Lung (tissue), 12 donors: Measurements from ENCODE around the gene DNAL1. TPM values are rescaled to one million over a fixed set of nuclear protein-coding genes. Genes with fewer than 3 reads are reported as not detected.

Experiments
- ATAC-seq: fragments of 200-7000 bp; cut with Tn5 transposase; one replicate; pipeline ENCODE4 v1.9.1; 2020; ENCODE audit warnings: moderate number of reproducible peaks; ENCODE audit not compliant: insufficient read depth, low FRiP score
- DNase-seq, 3 donors: peaks; one replicate each; pipeline ENCODE4 v3.0.0-alpha.2; 2013 to 2017
- H3K27ac ChIP-seq, 2 donors: one replicate each; pipeline ENCODE4 v1.5.1; 2013; ENCODE audit warnings: mild to moderate bottlenecking in 2 of 2, moderate library complexity in 2 of 2, control low read depth in 1 of 2, inconsistent platforms in 1 of 2, low read depth in 1 of 2, low read length in 1 of 2
- H3K27me3 ChIP-seq, 3 donors: one replicate each; pipeline ENCODE4 v1.5.1; 2013; ENCODE audit warnings: low read length in 2 of 3; ENCODE audit not compliant: control insufficient read depth in 3 of 3, insufficient read depth in 3 of 3
- H3K36me3 ChIP-seq, 4 donors: one replicate each; pipeline ENCODE4 v1.5.1; 2013; ENCODE audit warnings: low read length in 4 of 4, mild to moderate bottlenecking in 1 of 4, moderate library complexity in 1 of 4; ENCODE audit not compliant: control insufficient read depth in 4 of 4, insufficient read depth in 4 of 4
- H3K4me1 ChIP-seq, 5 donors: one replicate each; pipeline ENCODE4 v1.5.1; 2013; ENCODE audit warnings: low read length in 5 of 5, mild to moderate bottlenecking in 2 of 5, moderate library complexity in 1 of 5; ENCODE audit not compliant: control insufficient read depth in 5 of 5, insufficient read depth in 5 of 5
- H3K4me3 ChIP-seq: one replicate; pipeline ENCODE4 v1.5.1; 2013; ENCODE audit warnings: mild to moderate bottlenecking, control low read depth, moderate library complexity
- H3K9ac ChIP-seq, 2 donors: one replicate each; pipeline ENCODE4 v1.5.1; 2013; ENCODE audit warnings: low read length in 2 of 2, control low read depth in 1 of 2; ENCODE audit not compliant: insufficient read depth in 1 of 2
- H3K9me3 ChIP-seq, 4 donors: one replicate each; pipeline ENCODE4 v1.5.1; 2013; ENCODE audit warnings: low read length in 3 of 4, mild to moderate bottlenecking in 1 of 4, moderate library complexity in 1 of 4; ENCODE audit not compliant: control insufficient read depth in 4 of 4, insufficient read depth in 3 of 4
- WGBS, 2 donors: extraction: QIAGEN DNeasy Blood & Tissue Kit; methylation state at CpG; one replicate each; pipeline ENCODE4 v1.1.7; 2013; 5-methylcytosine and 5-hydroxymethylcytosine counted together
- polyA plus RNA-seq, 2 donors: library from polyadenylated mRNA; stranded (reverse); fragments of 200-250 nt; gene quantifications; one replicate each; pipeline ENCODE4 v1.2.1, GENCODE V29; 2013
- total RNA-seq, 2 donors: library from RNA; depleted of rRNA in 1 of 2; stranded (reverse); fragments of >200 nt in 1 of 2; gene quantifications; one replicate each; pipeline ENCODE4 v1.2.1, GENCODE V29; 2014 to 2021
- TF ChIP-seq, protein P1 (sequence below): IDR thresholded peaks from 2 replicates; pipeline ENCODE4 v1.5.1; 2012; ENCODE audit warnings: mild to moderate bottlenecking; ENCODE audit errors: control extremely low read depth, extremely low read depth
- donor health status: control.
- donor health status: control.
- donor health status: Bipolar disorder and iron deficiency.
- donor health status: healthy.
- donor health status: DM: yes; HTN: yes; CAD: no.

Gene DNAL1
- total and polyA plus RNA-seq, 4 donors = 5.7 to 25.5 (median 16.6) TPM

DNA sequence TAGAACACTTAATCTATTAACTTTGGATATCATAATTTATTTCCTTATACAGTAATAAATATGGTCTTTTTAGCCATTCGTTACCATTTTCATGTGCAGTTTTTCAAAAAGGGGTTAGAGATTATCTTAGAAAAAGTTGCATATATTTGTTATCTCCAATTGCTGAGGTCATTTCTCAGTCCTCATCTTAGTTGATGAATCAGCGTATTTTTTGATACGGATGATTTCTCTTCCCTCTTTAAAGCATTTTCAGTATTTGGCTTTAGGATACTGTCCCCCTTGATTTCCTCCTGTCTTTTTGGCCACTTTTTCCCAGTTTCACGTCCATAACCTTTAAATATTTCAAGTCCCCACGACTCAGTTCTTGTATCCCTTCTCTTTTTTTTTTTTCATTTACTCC, 21.8 kb downstream of the DNAL1 start:
- TF ChIP-seq, protein P1, sequence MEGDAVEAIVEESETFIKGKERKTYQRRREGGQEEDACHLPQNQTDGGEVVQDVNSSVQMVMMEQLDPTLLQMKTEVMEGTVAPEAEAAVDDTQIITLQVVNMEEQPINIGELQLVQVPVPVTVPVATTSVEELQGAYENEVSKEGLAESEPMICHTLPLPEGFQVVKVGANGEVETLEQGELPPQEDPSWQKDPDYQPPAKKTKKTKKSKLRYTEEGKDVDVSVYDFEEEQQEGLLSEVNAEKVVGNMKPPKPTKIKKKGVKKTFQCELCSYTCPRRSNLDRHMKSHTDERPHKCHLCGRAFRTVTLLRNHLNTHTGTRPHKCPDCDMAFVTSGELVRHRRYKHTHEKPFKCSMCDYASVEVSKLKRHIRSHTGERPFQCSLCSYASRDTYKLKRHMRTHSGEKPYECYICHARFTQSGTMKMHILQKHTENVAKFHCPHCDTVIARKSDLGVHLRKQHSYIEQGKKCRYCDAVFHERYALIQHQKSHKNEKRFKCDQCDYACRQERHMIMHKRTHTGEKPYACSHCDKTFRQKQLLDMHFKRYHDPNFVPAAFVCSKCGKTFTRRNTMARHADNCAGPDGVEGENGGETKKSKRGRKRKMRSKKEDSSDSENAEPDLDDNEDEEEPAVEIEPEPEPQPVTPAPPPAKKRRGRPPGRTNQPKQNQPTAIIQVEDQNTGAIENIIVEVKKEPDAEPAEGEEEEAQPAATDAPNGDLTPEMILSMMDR = no peak
- ATAC-seq = no peak
- H3K27ac ChIP-seq = no peak overlapping the region
- WGBS, 2 donors = 86 to 87% methylated on average over 5 of the region's 5 CpGs
- H3K4me1 ChIP-seq = no peaks in the 10 kb centered on the region
- peaks cover 1 to 11% (median 6%) of the 10 kb centered on the region in 4 donors for H3K36me3 ChIP-seq
- H3K9ac ChIP-seq = no peak overlapping the region
- H3K27me3 ChIP-seq = no peaks in the 10 kb centered on the region
- no peak overlapping the region for H3K4me3 ChIP-seq
- no peaks in the 10 kb centered on the region for H3K9me3 ChIP-seq
- DNase-seq = no peak

DNA sequence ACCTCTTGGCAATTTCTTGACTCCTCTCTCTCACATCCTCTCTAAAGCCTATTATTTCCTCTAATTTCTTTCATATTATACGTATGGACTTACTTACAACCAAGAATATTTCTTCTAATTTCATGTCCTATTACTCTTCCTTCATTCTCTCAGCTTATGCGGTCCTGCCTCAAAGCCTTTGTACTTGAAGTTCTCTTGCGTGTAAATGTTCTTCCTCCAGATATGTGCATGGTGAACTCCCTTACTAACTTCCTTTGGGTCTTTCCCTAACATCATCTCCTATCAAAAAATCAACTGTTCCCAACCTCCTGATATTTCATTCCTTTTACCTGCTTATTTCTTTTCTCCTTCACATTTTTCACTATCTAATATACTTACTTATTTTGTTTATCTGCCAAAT, 23.1 kb downstream of the DNAL1 start:
- no peak for DNase-seq
- H3K4me3 ChIP-seq = no peak overlapping the region
- 93 to 94% methylated on average over 3 of the region's 3 CpGs for WGBS, 2 donors
- H3K9me3 ChIP-seq = no peaks in the 10 kb centered on the region
- TF ChIP-seq, protein P1 = no peak
- H3K9ac ChIP-seq = no peak overlapping the region
- H3K27me3 ChIP-seq = no peaks in the 10 kb centered on the region
- H3K36me3 ChIP-seq = peaks cover 3 to 14% (median 4%) of the 10 kb centered on the region in 4 donors
- H3K27ac ChIP-seq = no peak overlapping the region
- H3K4me1 ChIP-seq = no peaks in the 10 kb centered on the region
- no peak for ATAC-seq

DNA sequence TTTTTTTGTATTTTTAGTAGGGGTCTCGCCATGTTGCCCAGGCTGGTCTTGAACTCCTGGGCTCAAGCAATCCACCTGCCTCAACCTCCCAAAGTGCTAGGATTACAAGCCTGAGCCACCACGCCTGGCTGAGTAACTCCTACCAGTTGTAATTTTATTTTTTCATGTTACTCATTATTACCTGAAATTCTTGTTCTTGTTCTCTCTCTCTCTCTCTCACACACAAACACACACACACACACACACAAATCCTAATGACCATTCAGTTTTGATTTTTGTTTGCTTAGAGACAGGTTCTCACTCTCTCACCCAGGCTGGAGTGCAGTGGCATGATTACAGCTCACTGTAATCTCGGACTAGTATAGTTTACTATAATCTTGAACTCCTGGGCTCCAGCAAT, 30.2 kb downstream of the DNAL1 start:
- H3K9me3 ChIP-seq = no peaks in the 10 kb centered on the region
- no peaks in the 10 kb centered on the region for H3K4me1 ChIP-seq
- no peak overlapping the region for H3K4me3 ChIP-seq
- no peaks in the 10 kb centered on the region for H3K27me3 ChIP-seq
- WGBS, 2 donors = 90 to 91% methylated on average over 3 of the region's 3 CpGs
- TF ChIP-seq, protein P1 = no peak
- no peak overlapping the region for H3K27ac ChIP-seq
- no peak for DNase-seq
- ATAC-seq = no peak
- H3K36me3 ChIP-seq = peaks cover 0 to 11% (median 3%) of the 10 kb centered on the region in 4 donors
- H3K9ac ChIP-seq = no peak overlapping the region

DNA sequence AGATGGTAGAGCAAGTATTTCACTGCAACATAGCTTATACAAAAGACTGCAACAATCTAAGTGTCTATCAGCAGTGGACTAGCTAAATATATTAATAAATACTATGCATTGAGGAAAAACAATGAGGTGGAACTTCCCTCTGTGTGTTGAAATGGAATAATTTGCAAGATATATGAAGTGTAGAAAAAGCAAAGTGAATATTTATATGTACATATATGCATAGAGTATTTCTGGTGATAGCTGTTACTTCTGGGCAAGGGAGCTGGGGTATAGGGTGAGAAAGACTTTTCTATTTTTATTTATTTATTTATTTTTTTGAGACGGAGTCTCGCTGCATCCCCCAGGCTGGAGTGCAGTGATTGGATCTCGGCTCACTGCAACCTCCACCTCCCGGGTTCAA, 33.9 kb downstream of the DNAL1 start:
- ATAC-seq (no peak), DNase-seq (no peak)
- TF ChIP-seq, protein P1 = no peak
- H3K9me3 ChIP-seq = no peaks in the 10 kb centered on the region
- peaks cover 0 to 6% (median 0%) of the 10 kb centered on the region in 4 donors for H3K36me3 ChIP-seq
- 97 to 100% methylated on average over 4 of the region's 4 CpGs for WGBS, 2 donors
- no peak overlapping the region for H3K27ac ChIP-seq
- H3K27me3 ChIP-seq = no peaks in the 10 kb centered on the region
- H3K9ac ChIP-seq = no peak overlapping the region
- no peaks in the 10 kb centered on the region for H3K4me1 ChIP-seq
- no peak overlapping the region for H3K4me3 ChIP-seq
